ENCODE data around the gene SFT2D2. TPM values are rescaled to one million over a fixed set of nuclear protein-coding genes. Genes with fewer than 3 reads are reported as not detected.

Gene SFT2D2
- total RNA-seq, 1 experiment from 2014 or later: 32.1 TPM

GRCh38 chr1:168281603-168282325, 56.0 kb downstream of the SFT2D2 start:
- no peak overlapping the region for H3K9ac ChIP-seq (ENCODE audit: extremely low read depth, insufficient read length, low read length)
- Mint-ChIP-seq H3K36me3 (ENCODE audit: insufficient read depth in 1 of 3, low read depth in 3 of 3) (no peaks in the 10 kb centered on the region), H3K4me1 (peaks cover 27% of the 10 kb centered on the region in 2 experiments), H3K9me3 (no peaks in the 10 kb centered on the region; a peak in 1 of 5 replicates), H3K27ac (no peak overlapping the region), H3K4me3 (no peak overlapping the region), H3K27me3 (ENCODE audit: low read depth) (no peaks in the 10 kb centered on the region; the same call in 1 of the 2 replicates)
- no peak overlapping the region for H2BK12ac ChIP-seq (ENCODE audit: insufficient read length, low read depth, low read length)
- no peaks in the 10 kb centered on the region for H3K79me1 ChIP-seq (ENCODE audit: insufficient read depth, low read depth, low read length, poor library complexity, severe bottlenecking)
- no peak overlapping the region for H3K14ac ChIP-seq (ENCODE audit: insufficient read depth, low read length)
- no peak overlapping the region for H4K91ac ChIP-seq (ENCODE audit: insufficient read length, low read depth, low read length)
- H3K56ac ChIP-seq (ENCODE audit: insufficient read length, low read depth, low read length): no peak overlapping the region
- H3K23ac ChIP-seq (ENCODE audit: insufficient read length, low read depth, low read length): no peak overlapping the region
- H3K23me2 ChIP-seq (ENCODE audit: insufficient read length, low read depth, low read length, poor library complexity, severe bottlenecking): no peaks in the 10 kb centered on the region
- H2BK5ac ChIP-seq (ENCODE audit: insufficient read length, low read length): no peak overlapping the region
- H4K5ac ChIP-seq (ENCODE audit: insufficient read length, low read depth, low read length): no peak overlapping the region
- no peak overlapping the region for H4K8ac ChIP-seq (replicated peaks; ENCODE audit: insufficient read length, low read depth, low read length)
- DNase-seq: no peak
- no peak overlapping the region for H3K4me2 ChIP-seq (ENCODE audit: insufficient read depth, insufficient read length, low read length)
- no peaks in the 10 kb centered on the region for H3K27me3 ChIP-seq (ENCODE audit: insufficient read depth, low read length)
- H2AFZ ChIP-seq (ENCODE audit: low read length): no peak overlapping the region
- no peak overlapping the region for H3K27ac ChIP-seq (ENCODE audit: insufficient read length, low read depth, low read length)
- H2BK20ac ChIP-seq (ENCODE audit: low read depth, low read length, poor library complexity, severe bottlenecking): no peak overlapping the region
- no peak overlapping the region for H2AK5ac ChIP-seq (ENCODE audit: insufficient read length, low read length)
- H2BK120ac ChIP-seq (ENCODE audit: low read depth, low read length, poor library complexity, severe bottlenecking): no peak overlapping the region
- H3K4ac ChIP-seq (ENCODE audit: low read depth, low read length): no peak overlapping the region
- H3K79me2 ChIP-seq (ENCODE audit: insufficient read depth, low read length): no peaks in the 10 kb centered on the region
- no peak overlapping the region for H3T11ph ChIP-seq (ENCODE audit: low read length)
- no peak for TF ChIP-seq CTCF (conservative IDR thresholded peaks at IDR 0.05)
- H2BK15ac ChIP-seq (ENCODE audit: low read depth, low read length): no peak overlapping the region
- no peak overlapping the region for H3K18ac ChIP-seq (ENCODE audit: insufficient read length, low read depth, low read length)
- H3K9me3 ChIP-seq (ENCODE audit: control insufficient read depth, low read depth, low read length): no peaks in the 10 kb centered on the region
- no peaks in the 10 kb centered on the region for H4K20me1 ChIP-seq (ENCODE audit: control insufficient read depth, insufficient read depth, insufficient read length)
- H3K4me1 ChIP-seq (ENCODE audit: insufficient read depth, low read length): no peaks in the 10 kb centered on the region
- WGBS (ENCODE audit: extremely low coverage, insufficient read length, low lambda C conversion rate): no CpG with 5 or more reads among the region's 11 CpGs

All from H9 (cell line).